HG03558 (cell line): Measurements from ENCODE around the gene ATP7B.
"Not testable (repeated sequence)": the region's sequence is repeated elsewhere in the genome, so short reads cannot be mapped to it uniquely, and the experiment has no call there.

Experiments used
- ATAC-seq: cut with Tn5 transposase; IDR thresholded peaks from one replicate; pipeline ENCODE4 v1.9.1; 2021; ENCODE audit warnings: moderate number of reproducible peaks; ENCODE audit not compliant: unreplicated experiment; ENCODE audit errors: extremely low read depth

The ATP7B gene

GRCh38 chr13:52010890-52011631 lies at the start of gene ATP7B:
Gene ATP7B, minus strand, starts transcription at chr13:52011450. Its CDS starts 113 bp downstream, at chr13:52011337.
- ATAC-seq: no peak

GRCh38 chr13:52053460-52053859 lies 42.2 kb upstream of the ATP7B start:
- no peak for ATAC-seq

DNA sequence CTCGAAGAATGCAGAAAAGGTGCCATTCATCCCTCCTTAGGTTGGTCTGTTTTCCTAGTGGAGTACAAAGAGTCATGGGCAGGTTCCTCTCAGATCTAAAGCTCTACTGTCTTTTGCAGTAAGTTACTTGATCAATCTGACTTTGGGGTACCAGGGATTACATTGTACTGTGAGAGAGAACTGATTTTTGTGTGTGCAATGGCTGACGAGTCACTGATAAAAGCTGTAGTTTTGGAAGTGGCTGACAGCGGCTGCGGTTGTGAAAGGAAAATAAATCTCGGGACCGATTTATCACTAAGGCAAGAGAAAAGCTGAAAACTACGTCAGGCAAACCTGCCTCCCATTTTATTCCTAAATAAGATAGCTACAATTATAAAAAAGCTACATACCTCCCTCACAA lies 40.1 kb upstream of the ATP7B start:
- no peak for ATAC-seq

DNA sequence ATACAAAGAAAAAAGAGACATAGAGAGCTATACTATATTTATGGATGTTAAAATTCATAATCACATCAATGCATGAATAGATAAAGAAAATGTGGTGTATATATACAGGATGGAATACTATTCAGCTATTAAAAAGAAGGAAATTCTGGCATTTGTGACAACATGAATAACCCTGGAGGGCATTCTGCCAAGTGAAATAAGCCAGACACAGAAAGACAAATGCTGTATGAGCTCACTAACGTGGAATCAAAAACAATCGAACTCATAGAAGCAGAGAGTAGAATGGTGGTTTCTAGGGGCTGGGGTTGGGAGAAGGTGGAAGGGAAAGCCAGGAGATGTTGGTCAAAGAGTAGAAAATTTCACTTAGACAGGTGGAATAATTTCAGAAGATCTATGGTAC lies 37.3 kb upstream of the ATP7B start:
- ATAC-seq: no peak

GRCh38 chr13:52047463-52047862 lies 36.2 kb upstream of the ATP7B start:
- no peak for ATAC-seq

DNA sequence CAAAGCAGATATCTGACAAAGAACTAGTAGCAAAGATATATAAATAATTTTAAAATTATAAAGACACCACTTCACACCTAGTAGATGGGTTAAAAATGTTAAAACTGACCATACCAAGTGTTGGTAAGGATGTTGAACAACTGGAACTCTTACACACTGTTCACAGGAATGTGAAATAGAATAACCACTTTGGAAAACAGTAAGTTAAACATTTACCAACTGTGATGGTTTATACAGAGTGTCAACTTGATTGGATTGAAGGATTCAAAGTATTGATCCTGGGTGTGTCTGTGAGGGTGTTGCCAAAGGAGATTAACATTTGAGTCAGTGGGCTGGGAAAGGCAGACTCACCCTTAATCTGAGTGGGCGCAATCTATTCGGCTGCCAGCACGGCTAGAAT lies 32.4 kb upstream of the ATP7B start:
- no peak for ATAC-seq

DNA sequence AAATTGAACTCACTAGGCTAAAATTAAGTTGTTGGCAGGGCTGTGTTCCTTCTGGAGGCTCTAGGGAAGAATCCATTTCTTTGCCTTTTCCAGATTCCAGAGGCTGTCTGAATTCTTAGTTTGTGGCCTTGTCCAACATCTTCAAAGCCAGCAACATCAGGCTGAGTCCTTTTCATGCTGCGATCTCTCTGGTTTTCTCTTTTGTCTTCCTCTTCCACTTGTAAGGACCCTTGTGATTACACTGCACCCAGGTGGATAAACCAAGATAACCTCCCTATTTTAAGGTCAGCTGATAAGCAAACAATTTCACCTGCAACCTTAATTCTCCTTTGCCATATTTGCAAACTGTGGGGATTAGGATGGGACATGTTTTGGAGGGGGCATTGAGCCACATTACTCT lies 24.8 kb upstream of the ATP7B start:
- no peak for ATAC-seq

- ATAC-seq: no peak
Measured at GRCh38 chr13:52034616-52035226, 23.5 kb upstream of the ATP7B start.

DNA sequence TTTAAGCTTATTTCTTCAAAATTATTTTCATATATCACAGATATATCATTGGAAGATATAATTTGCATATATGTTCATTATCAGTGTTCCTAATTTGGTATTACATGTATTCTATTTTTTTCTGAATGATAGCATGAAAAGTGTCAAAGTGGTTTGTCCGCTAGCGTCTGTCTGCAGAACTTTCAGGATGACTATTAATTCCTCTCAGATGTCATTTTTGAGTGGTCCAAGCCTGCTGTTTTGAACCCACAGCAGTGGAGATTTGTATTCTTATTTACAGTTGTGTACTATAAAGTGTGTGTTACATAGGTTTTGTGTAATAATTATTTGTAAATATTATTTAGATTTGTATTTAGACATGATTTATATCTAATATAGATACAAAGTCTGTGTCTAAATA lies 21.8 kb upstream of the ATP7B start:
- no peak for ATAC-seq

DNA sequence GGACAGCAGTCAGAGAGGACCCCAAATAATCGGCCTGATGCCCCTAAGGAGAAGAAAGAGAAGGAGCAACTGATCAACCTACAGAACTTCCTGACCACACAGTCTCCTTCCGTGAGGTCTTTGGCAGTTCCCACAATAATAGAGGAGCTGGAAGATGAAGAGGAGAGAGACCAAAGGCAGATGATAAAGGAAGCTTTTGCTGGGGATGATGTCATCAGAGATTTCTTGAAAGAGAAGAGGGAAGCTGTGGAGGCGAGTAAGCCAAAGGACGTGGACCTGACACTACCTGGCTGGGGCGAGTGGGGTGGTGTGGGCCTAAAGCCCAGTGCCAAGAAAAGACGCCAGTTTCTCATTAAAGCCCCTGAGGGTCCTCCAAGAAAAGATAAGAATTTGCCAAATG lies 19.2 kb upstream of the ATP7B start:
- ATAC-seq: not testable (repeated sequence)

- ATAC-seq: no peak
Measured at GRCh38 chr13:52029569-52029968, 18.3 kb upstream of the ATP7B start.

DNA sequence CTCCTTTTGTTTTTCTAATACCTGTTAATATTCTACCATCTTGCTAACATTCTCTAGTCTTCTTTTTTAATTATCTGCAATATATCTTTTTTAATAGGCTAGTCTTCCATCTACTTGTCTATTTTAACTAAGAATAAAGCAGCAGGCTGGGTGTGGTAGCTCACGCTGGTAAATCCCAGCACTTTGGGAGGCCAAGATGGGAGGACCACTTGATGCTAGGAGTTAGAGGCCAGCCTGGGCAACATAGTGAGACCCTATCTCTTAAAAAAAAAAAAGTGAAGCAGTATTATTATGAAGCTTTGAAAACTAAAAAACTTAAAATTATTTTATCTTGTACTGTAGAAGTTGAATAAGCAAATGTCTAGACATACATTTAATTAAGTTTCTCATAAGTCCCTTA lies 16.6 kb upstream of the ATP7B start:
- no peak for ATAC-seq

DNA sequence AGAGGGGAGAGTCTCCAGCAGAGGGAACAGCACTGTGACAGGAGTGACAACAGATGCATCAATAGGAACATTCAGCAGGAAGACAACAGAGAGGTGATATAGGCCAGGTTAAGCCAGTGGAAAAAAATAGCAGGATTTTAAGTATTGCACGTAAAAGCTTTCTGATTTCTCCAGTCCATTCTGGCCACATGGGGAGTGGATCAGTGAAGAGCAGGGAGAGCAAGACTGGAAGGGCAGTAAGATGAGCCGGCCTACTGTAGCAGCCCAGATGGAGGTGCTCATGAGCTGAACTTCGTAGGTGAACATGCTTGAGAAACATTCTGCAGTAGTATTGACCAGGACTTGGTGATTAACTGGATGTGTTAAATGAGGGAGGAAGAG lies 15.0 kb upstream of the ATP7B start:
- ATAC-seq: no peak

GRCh38 chr13:52025475-52026245 lies 14.4 kb upstream of the ATP7B start:
- ATAC-seq: no peak

- ATAC-seq: no peak
Measured at GRCh38 chr13:52024481-52024880, 13.2 kb upstream of the ATP7B start, which contains the start of gene UTP14C. Gene UTP14C, plus strand, starts transcription at chr13:52024691. Its CDS starts 4,114 bp downstream, at chr13:52028805.

- ATAC-seq: no peak
Measured at GRCh38 chr13:52022356-52022755, 11.1 kb upstream of the ATP7B start.

GRCh38 chr13:52020191-52020590 lies 8.9 kb upstream of the ATP7B start:
- ATAC-seq: no peak

- ATAC-seq: no peak
Measured at GRCh38 chr13:52016296-52016695, 5.0 kb upstream of the ATP7B start.

GRCh38 chr13:52012512-52012836 lies 1.2 kb upstream of the ATP7B start:
- no peak for ATAC-seq

DNA sequence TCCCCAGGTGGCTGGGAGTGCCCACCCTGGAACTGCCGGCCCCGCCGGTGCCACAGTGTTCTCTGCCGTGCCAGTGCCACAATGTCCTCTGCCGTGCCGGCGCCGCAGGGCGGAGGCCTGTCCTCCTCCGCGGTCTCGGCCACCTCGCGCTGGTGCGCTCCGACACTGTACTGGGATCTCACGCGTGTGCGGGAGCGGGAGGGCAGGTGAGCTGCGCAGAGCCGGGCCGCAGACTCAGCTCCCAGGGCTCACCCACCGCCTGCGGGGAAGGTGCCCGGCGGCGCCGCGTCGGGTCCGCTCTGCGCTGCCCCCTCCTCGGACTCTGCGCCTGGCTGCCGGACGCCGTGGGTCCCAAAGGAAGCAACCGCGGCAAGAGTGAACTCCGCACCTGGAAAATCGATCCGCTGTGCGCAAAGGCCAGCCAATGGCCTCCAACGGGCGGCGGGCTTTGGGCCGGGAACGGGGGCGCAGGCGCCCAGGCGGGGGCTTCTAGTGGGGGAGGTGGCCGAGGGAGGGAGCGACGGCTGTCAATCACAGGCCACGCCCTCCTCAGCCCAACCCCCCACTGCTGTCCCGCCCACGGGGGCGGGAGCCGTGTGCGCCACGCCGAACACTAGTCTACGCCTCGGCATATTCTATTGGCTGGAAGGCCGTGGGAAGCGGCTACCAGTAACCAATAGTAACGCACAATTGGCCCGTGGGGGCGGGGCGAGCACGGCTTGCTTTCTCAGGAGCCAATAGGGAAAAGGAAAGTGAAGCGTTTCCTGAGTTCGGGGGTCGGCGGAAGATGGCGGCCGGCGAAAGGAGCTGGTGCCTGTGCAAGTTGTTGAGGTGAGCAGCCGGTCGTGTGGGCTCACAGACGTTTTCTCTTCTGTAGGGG lies 622 bp upstream of the ATP7B start, which contains the start of gene ALG11:
ALG11 (plus strand) TSS at position 767 of the 880 bp plus-strand sequence; CDS start at position 788, 21 bp downstream.
- ATAC-seq: peak; percentile 100
